Measurements from ENCODE around the gene RBM4B. TPM values are rescaled to one million over a fixed set of nuclear protein-coding genes. Genes with fewer than 3 reads are reported as not detected.

The RBM4B gene
- total RNA-seq, 2 experiments from 2014 or later = 10.7 to 13.1 TPM

GRCh38 chr11:66707486-66707885 lies 29.8 kb upstream of the RBM4B start:
- no peak overlapping the region for H3K4me3 Mint-ChIP-seq
- H3K36me3 Mint-ChIP-seq (ENCODE audit: low read depth) = no peaks in the 10 kb centered on the region
- ChIA-PET CTCF (interaction anchor here (1.3 kb wide), 1 partner anchor 8 kb away, joined by 3 read pairs; no protein-coding TSS in a partner anchor), POLR2A (no interaction called here)
- no peak for ATAC-seq
- no peak for DNase-seq
- H3K27ac Mint-ChIP-seq = no peak overlapping the region
- intact Hi-C loops (cut with micrococcal nuclease) = no loop called here
- peaks cover 2% of the 10 kb centered on the region for H3K4me1 Mint-ChIP-seq (ENCODE audit: low read depth)
- no peak for TF ChIP-seq CTCF (IDR thresholded peaks at IDR 0.05)
- no peaks in the 10 kb centered on the region for H3K9me3 Mint-ChIP-seq
- no peaks in the 10 kb centered on the region for H3K27me3 Mint-ChIP-seq

- no peak overlapping the region for H3K4me3 Mint-ChIP-seq
- no peaks in the 10 kb centered on the region for H3K36me3 Mint-ChIP-seq (ENCODE audit: low read depth)
- TF ChIP-seq CTCF (IDR thresholded peaks at IDR 0.05) = no peak
- no peak overlapping the region for H3K27ac Mint-ChIP-seq
- intact Hi-C loops (cut with micrococcal nuclease) = no loop called here
- no peaks in the 10 kb centered on the region for H3K9me3 Mint-ChIP-seq
- ATAC-seq (no peak), DNase-seq (no peak)
- H3K4me1 Mint-ChIP-seq (ENCODE audit: low read depth) = peaks cover 2% of the 10 kb centered on the region
- CTCF ChIA-PET = no interaction called here
- POLR2A ChIA-PET = no interaction called here
- H3K27me3 Mint-ChIP-seq = no peaks in the 10 kb centered on the region
Measured at GRCh38 chr11:66706989-66707388, 29.3 kb upstream of the RBM4B start.

GRCh38 chr11:66705587-66706335 lies 28.1 kb upstream of the RBM4B start:
- DNase-seq = no peak
- ChIA-PET CTCF (interaction anchor here (1.2 kb wide), 1 partner anchor 28 kb away, joined by 3 read pairs; the partner anchor contains the start of gene RBM4B), POLR2A (interaction anchor here (0.6 kb wide), 1 partner anchor 135 kb away, joined by 4 read pairs; no protein-coding TSS in a partner anchor)
- Mint-ChIP-seq H3K27ac (no peak overlapping the region), H3K4me3 (no peak overlapping the region), H3K4me1 (ENCODE audit: low read depth) (peaks cover 2% of the 10 kb centered on the region), H3K9me3 (no peaks in the 10 kb centered on the region), H3K27me3 (no peaks in the 10 kb centered on the region), H3K36me3 (ENCODE audit: low read depth) (no peaks in the 10 kb centered on the region)
- intact Hi-C loops (cut with micrococcal nuclease) = no loop called here
- no peak for ATAC-seq
- TF ChIP-seq CTCF (IDR thresholded peaks at IDR 0.05) = no peak

GRCh38 chr11:66704659-66705360 lies 27.1 kb upstream of the RBM4B start:
- POLR2A ChIA-PET = interaction anchor here (0.6 kb wide), 1 partner anchor 136 kb away, joined by 4 read pairs; no protein-coding TSS in a partner anchor
- Mint-ChIP-seq H3K36me3 (ENCODE audit: low read depth) (no peaks in the 10 kb centered on the region), H3K4me1 (ENCODE audit: low read depth) (peaks cover 2% of the 10 kb centered on the region), H3K27me3 (no peaks in the 10 kb centered on the region), H3K27ac (no peak overlapping the region), H3K9me3 (no peaks in the 10 kb centered on the region), H3K4me3 (no peak overlapping the region)
- no peak for DNase-seq
- no peak for TF ChIP-seq CTCF (IDR thresholded peaks at IDR 0.05)
- intact Hi-C loops (cut with micrococcal nuclease) = no loop called here
- no peak for ATAC-seq
- CTCF ChIA-PET = interaction anchor here (1.2 kb wide), 1 partner anchor 27 kb away, joined by 3 read pairs; the partner anchor contains the start of gene RBM4B
